Fibroblast of lung (primary cell): ENCODE results near the gene PTPN2.

ENCODE experiments used
- CTCF ChIP-seq, 2 donors: IDR thresholded peaks in 1 of 2; conservative IDR thresholded peaks in 1 of 2; 1 replicate in 1 of 2; 2 replicates in 1 of 2; pipeline ENCODE4 v1.5.1; 2011 to 2012; ENCODE audit warnings: low read length in 2 of 2, control low read depth in 1 of 2, inconsistent platforms in 1 of 2, low read depth in 1 of 2, mild to moderate bottlenecking in 1 of 2
- EZH2 ChIP-seq: IDR thresholded peaks from 2 replicates; pipeline ENCODE4 v1.5.1; 2012; ENCODE audit warnings: low read length, control low read depth, mild to moderate bottlenecking; ENCODE audit errors: missing control alignments

GRCh38 chr18:12745095-12745795 lies 138.8 kb downstream of the PTPN2 start:
- TF ChIP-seq CTCF (conservative IDR thresholded peaks at IDR 0.05 in 1 of 2, IDR thresholded peaks at IDR 0.05 in 1 of 2; ENCODE audit: low read depth in 1 of 2, low read length in 2 of 2): no peak
- TF ChIP-seq EZH2: no peak
